Activated CD8-positive, alpha-beta memory T cell treated with anti-CD3 and anti-CD28 coated beads, Interleukin-2, amount 50 U/mL, for 4 hours (primary cell): ENCODE data around the gene MFAP2.

Experiments
- DNase-seq: peaks from one replicate; pipeline ENCODE4 v3.0.0-alpha.2; 2020

The MFAP2 gene, protein sequence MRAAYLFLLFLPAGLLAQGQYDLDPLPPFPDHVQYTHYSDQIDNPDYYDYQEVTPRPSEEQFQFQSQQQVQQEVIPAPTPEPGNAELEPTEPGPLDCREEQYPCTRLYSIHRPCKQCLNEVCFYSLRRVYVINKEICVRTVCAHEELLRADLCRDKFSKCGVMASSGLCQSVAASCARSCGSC

DNA sequence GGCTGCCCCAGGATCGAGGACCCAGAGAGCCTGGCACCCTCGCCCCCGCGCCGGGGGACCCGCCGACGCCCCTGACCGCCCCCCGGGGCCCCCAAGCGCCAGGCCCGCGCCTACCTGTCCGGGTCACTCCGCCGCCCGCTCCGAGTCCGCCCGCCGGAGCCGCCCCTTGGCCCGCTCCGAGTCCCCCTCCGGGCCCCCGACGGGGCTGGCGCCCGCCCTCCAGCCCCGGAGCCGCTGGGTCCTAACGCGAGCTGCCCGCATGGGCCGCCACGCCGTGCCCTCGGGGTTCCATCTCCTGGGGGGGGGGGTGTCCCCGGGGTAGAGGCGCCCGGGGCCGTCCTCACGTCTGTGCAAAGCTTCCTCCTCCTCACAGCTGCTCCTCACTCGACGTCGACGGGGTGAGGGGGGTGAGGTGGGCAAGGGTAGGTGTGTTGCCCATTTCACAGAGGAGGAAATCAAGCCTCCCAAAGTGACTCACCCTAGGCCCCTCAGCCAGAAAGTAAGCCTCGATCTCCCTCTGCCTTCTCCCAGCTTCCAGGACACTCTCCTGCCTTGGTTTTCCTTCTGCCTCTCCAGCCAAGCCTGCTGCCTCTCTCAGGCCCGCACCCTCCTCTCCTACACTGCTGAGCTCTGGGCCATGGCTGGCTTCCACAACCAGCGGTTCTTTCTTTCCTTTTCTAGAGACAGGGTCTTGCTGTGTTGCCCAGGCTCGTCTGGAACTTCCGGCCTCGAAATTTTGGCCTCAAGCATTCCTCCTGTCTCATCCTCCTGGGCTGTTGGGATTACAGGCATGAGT, at the start of gene MFAP2:
MFAP2 (minus strand) TSS at position 148 of the 796 bp plus-strand sequence. CDS start 2,347 bp downstream, outside the sequence.
- DNase-seq: no peak

DNA sequence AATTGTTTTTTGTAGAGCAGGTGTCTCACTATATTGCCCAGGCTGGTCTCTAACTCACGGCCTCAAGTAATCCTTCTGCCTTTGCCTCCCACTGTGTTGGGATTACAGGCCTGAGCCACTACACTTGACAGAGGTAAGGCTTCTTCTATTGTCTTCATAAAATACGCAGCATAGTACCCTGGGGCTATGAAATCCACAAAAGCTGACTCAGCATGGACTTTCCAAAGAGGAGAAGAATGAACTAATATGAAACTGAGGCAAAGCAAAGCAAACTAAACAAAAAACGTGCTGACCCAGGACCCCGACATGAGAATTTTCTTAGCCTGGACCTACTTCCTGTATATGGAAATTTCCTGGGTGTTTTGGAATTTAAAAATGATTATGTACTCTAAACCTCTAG, 49.8 kb upstream of the MFAP2 start:
- no peak for DNase-seq

DNA sequence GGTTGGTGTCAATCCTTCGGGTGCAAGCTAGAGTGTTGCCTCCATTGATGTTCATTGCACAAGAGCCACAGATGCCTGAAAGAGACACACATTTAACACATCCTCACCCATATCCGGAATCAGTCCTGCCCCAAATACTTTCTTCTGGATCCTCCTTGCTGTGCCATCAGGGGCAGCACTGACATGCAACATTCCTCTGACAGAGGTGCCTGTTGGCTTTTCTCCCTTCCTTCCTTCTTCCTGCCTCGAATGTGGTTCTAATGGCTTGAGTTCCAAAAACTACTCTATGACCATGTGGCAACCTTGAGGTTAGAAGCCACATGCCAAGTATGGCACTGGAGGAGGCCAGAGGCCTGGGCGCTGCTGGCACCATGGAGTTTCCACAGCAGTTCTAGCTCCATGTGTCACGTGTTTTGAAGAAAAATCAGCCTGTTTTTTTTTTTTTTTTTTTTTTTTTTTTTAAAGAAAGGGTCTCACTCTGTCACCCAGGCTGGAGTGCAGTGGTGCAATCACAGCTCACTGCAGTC, 48.3 kb upstream of the MFAP2 start:
- DNase-seq: no peak

DNA sequence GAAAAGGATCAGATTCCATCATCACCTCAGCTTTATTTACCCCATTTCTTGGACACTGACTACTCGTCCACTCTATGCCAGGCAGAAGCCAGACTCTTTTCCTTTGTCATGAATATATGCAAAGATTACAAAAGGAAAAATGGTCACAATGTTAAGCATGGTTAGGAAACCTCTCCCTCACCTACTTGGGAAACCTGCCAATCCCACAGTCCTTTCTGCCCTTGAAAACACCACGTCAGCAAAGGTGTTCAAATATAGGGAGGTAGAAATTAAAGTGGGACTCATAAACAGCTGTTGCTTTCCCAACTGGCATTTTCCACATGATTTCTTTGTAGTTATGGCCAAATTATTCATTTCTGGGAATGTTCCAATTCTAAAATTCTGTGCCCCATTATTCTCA, 47.5 kb upstream of the MFAP2 start:
- no peak for DNase-seq

DNA sequence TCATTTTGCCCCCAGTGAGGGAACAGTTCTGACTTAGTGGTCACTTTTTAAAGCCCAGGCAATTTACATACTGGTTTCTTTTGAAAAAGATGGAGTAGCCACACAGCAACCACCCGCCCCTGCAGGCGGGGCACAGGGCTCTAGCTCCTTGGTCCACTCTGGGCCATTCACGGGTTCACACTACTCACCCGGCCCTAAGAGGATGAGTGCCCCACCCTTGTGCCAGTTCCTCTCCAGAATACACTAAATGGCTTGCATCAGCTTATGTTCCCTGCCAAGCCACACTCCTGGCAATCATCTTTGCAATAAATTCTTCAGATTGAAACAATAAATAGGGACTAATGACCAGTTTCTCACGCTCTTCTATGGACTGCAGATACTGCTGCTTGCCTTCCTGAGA, 47.0 kb upstream of the MFAP2 start:
- DNase-seq: no peak

DNA sequence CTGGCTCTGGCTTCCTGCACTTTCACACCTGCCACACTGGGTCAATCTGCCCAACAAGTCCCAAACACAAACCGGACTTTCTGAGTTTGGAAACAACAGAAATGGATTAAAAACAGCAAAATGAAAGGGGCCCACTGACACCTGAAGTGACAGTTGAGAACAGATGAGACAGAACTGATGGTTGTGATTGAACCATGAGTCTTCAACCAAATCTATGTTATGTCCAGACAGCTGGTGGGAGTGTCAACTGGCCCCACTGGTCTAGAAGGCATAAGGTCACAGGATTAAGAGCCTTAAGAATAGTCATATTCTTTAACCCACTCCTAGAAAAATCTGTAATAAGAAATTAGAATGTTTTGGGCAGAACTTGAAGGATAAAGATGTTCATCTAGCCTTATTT, 44.3 kb upstream of the MFAP2 start:
- no peak for DNase-seq

DNA sequence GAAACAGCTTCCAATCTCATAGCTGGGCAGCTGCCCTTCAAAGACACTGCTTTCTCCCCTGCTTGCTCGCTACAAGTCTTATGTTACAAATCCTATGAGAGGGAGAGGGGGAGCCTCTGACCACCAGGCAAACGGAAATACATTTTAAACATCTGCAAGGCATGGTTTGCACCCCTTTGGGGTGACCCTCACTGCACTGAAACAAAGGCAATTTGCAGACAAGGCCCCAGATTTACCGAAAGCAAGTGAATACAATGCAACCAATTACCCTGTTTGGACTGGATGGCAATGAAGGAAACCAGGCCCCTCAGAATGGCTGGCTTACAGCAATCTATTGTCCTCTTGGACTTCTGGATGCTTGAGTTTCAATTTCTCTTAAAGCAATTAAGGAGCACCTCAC, 43.2 kb upstream of the MFAP2 start:
- no peak for DNase-seq

DNA sequence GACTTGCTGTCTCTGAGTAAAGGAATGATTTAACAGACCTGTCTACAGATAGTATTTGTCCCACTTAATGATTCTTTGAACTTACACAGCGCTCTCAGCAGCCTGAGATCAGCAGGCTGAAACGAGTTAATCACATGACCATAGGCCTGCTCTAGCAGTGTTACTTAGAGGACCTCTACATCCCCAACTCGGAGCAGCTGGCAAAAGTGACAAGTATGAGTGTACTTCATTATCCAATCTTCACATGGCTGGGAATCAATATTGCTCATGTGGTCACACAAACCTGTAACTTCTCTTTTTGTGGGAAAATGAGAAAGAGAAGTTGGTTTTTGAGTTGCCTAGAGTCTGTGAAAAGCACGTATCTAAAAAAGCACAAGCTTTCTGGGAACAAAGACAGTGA, 42.7 kb upstream of the MFAP2 start:
- DNase-seq: no peak

DNA sequence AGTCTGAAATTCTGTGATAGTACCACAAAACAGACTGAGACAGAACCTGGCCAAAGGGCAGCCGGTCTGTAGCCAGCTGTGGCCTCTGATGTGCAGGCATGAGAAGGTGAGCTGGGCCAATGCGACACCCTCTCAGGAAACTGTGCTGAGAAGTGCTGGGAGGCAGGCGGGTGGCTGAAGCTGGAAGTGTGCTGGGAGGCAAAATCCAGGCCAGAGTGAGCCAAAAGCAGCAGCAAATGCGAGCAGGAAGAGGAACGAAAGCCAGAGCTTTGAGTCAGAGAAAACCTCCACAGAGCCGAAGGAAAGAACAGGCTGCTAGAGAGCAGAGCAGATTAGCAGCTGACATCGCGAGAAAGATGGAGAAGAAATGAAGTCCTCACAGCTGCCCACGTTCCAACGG, 41.5 kb upstream of the MFAP2 start:
- no peak for DNase-seq

DNA sequence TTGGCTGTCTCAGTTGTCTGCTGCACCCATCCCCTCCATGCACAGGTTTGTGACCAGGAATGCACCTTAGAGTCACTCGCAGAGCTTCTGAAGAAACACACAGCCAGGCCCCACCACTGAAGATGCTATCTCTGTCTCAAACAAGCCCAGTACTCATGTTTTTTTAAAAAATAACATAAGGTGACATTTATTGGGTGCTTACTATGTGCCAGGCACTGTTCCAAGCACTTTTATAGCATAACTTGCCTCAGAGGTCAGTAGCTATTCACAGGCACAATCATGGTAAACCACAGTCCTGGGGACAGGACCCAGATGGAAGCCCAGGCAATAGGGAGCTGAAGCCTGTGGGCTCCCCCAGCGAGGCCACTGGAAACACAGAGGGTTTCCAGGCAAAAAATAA, 40.1 kb upstream of the MFAP2 start:
- DNase-seq: no peak

DNA sequence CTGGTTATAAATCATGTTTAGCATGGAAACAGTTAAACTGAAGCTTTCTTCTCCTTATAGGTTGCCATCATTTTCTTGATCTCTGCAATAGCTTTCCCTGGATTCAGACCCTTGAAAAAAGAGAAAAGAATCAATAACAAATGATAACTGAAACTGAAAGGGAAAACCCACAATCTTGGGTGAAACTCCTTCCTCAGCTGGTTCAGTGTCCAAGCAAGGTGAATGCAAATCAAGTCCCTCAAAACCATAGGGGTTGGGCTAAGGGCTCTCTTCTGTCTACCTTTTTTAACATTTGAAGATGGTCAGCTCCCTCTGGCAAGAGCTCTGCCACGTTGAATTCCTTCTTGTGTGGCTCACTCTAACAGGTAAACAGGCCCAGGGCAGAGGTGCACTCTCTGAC, 38.4 kb upstream of the MFAP2 start:
- no peak for DNase-seq

DNA sequence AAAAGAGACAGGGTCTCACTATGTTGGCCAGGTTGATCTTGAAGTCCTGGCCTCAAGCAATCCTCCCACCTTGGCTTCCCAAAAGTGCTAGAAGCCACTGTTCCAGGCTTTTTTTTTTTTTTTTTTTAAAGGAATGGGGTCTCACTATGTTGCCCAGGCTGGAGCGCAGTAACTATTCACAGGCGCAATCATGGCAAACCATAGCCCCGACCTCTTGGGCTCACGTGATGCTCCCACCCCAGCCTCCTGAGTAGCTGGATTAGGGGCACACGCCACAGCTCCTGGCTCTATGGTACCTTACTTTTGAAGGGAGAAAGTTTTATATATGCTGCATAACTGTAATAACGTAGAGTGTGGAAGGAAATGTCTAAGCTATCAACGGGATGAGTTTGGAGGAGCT, 37.0 kb upstream of the MFAP2 start:
- DNase-seq: no peak

DNA sequence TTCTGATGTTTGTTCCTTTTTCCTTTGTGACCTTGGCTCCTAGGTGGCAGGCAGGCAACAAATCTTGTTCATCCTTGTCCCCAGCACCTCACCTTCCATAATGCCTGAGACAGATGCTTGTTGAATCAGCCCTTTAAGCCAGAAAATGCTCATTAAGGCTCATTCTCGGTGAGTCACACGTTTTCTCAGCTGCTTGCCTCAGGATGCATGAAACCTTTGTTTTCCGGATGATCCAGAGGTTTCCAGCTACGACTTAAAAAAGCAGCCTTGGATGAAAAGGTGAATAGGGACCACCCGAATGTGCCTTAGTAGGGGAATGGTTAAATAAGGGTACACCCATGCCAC, 35.9 kb upstream of the MFAP2 start:
- no peak for DNase-seq

DNA sequence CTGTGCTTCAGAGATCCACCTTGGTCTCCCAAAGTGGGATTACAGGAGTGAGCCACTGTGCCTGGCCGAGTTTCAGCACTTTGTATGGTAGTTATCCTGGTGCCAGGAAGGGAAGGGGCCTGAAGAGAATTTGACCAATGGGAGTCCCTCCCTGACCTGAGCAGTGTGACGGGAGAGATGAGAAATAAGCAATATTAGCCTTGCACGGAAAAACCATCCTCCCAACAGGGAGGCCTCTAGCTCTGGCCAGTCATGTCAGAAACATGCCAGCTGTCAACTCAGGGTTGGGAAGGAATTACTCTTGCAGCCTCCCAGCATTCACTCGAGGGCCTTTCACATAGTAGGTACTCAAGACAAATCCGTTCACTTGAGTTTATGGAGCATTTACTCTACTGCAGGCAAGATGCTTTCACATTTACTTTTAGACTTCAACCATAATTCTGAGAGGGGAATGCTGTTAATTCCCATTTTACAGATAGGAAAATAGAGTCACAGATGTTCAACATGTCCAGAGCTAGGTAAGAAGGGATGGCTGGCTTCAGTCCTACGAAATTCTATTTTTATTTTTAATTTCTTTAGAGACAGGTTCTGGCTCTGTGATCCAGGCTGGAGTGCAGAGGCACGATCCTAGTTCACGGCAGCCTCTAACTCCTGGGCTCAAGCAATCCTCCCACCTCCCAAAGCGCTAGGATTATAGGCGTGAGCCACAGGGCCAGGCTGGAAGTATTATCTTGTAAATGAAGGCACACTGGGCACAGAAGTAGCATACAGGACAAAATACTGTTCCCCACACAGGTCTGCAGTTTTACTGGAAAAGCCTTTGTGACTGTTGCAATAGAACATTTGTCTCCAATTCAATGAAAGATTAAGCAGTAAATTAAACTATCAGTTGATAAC, 34.5 kb upstream of the MFAP2 start:
- DNase-seq: no peak

DNA sequence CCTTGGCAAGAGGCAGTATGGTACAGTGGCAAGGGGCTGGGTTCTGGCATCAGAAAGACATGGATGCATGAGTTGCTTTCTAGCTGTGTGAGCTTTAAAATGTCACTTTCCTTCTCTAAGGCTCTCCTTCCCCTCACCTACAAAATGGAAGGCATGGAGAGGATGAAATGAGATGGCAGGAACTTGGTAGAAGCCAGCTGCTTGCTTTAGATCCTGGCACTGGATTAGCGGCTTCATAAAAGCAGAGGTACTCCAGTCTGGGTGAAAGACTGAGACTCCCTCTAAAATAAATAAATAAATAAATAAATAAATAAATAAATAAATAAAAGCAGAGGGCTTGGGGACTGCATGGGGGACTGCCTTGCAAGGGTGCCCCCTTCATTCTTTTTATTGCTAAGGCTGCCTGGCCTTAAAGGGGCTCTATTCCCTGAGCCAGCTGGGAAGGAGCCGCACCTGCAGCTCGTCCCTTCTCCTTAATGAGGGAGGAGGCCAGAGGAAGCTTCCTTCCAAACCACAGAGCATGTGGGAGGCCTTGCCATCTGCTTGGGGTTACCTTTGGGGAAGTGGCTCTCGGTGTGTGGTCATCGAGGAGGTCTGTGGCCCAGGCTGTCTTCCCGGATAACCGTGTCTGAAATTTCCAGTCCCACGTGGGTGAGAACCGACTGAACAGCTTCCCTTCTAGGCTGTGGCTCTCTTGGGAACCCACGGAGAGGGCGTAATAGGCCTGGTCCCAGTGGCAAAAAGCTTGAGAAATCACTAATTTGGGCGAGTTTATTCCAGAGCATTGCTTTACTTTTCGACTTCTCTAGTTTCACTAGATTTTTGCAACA, 33.3 kb upstream of the MFAP2 start:
- no peak for DNase-seq

DNA sequence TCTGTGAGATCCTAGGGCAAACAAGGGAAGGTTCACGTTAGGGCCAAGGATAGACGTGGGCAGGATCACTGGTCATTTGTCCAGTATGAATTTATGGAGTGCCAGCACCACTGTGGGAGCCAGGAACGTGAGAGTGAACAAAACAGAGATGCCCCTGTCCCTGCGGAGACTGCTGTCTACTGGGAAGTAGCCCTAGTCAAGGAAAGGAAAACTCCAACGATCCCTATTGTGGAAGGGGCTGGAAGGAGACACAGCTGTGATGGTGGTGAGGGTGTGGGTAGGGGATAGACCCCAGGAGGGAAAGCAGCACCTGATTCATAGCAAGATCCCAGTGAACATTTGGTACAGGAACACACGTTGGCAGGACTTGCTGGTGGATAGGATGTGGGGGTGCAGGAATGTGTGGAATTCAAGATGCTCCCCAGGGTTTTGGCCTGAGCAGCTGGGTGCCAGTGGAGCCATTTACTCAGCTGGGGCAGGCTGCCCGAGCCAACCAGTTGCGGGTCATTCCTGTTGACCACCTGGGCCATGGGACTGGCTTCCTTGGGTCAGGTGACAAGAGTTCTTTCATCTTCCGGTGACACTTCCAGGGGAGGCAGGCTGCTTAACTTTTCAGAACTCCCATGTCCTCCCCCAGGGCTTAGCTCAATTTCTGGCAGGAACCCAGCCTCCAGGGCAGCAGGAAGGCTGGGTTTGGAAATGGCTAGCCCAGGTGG, 32.5 kb upstream of the MFAP2 start:
- DNase-seq: no peak

DNA sequence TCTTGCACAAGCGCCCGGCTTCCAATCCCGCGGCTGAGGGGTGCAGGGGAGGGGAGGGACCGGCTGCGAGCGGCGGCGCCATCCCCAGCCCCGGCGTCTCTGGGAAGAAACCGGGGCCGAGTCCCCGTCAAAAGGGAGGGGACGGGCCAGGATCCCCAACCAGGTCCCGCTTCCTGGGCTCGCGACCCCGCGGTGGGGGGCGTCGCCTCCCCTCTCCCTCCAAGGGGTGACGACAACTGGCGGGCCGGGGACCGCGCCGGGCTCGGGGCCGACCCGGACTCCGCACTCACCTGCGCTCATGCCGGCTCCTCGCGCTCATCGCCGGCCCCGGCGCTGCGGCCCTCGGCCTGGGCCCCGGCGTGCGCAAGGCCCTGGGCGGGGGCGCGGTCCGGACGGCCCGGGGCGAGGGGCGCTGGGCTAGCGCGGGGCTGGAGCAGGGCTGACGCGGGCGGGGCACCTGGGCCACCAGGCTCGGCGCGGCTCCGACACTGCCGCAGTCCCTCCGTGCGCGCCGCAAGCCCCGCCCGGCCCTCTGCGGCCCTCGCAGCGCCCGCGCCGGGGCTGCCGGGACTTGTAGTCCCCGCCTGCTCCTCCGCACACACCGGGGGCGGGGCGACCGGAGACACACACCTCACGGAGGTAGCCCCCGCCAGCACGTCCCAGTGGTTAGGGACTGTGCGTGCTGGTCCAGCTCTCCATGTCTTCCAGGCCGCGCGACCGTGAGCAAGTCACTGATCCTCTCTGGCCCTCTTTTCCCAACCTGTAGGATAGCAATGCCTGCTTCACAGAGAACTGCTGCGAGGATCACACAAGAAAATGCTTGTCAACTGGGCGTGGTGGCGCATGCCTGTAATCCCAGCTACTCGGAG, 31.3 kb upstream of the MFAP2 start, which contains the start of gene ATP13A2:
ATP13A2 (minus strand) TSS at position 490 of the 869 bp plus-strand sequence; CDS start at position 300, 190 bp downstream.
- DNase-seq: peak; percentile 87

DNA sequence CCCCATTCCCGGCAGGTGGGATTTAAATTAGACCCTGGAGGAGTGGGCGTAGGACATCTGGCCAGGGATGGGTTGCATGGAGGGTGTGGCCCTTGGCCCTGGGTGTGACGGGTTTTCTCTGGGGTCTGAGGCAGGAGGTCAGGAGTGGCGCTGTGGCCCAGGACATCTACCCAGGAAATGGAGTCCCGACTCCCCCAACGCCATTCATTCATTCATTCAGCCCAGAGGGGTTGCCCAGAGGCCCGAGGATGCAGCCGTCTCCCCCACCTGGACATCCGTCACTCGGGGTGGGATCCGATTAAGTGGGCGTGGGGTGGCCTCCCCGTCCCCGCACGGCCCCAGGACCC, 30.6 kb upstream of the MFAP2 start:
- DNase-seq: no peak

DNA sequence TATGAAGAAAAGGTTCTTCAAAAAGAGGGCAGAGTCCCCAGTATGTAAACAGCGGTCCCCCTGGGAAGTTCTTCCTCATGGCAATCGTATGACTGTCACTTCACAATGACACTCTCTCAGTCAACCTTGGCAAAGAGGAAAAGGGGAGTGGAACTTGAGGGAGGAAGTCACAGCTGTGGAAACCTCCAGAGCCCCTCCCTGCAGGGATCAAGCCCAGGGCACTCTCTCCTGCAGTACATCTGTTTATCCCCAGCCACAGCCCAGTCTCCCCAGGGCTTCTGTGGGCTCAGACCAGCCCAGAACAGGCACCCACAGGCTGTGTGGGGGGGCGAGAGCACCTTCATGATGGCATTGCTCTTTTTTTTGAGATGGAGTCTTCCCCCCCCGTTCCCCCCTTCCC, 29.3 kb upstream of the MFAP2 start:
- DNase-seq: no peak

DNA sequence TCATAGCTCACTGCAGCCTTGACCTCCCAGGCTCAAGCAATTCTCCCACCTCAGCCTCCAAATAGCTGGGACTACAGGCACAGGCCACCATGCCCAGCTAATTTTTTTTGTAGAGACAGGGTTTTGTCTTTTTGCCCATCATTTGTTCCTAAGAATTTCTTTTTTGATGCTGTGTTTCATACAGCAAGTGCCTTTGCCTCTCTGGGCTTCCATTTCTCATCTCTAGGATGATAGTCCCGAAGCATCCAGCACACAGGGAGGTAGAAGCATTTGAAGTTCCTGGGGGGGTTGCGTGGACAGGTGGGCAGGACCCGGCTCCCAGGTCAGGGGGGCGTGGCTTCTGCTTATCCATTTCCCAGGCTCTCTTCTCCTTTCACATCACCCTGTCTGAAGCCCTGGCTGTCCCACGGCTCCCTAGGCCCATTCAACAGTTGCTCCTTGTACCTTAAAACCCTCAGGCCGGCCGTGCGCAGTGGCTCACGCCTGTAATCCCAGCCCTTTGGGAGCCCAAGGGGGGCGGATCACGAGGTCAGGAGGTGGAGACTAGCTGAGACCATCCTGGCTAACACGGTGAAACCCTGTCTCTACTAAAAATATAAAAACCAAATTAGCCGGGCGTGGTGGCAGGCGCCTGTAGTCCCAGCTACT, 27.9 kb upstream of the MFAP2 start:
- DNase-seq: no peak
